Measurements from ENCODE around the gene DRC3.

Gene DRC3

DNA sequence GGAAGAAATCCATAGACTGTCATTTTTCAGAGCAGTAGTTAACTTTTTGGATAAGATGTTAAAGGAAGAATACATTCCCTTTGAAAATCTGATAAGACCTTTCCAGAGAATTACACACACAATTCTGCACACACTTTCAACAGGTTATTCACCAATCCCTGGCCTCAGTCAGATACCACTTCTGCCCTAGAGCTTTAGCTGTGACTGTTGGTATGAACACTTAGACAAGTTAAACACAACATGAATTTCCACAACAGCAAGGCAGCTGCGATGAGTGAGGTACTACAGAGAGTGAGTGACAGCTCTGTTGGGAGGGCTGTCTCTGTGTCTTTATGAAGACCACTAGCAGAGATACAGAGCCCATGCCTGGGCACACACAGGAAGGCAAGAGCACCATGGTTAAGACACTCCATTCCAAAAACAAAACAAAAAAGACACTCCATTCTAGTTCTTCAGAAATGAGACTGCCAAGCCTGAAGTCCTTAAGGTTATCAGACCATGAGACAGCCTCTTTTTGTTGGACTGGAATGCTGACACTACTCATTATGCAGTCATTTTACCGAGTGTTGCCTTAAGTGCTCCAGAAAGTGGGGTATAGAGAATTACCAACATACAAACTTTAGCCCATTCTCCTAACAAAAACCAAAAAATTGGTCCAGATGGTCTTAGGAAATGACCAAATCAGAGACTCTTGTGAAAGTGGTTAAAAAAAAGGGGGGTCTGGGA lies 42.8 kb upstream of the DRC3 start:
- TF ChIP-seq, protein P1, sequence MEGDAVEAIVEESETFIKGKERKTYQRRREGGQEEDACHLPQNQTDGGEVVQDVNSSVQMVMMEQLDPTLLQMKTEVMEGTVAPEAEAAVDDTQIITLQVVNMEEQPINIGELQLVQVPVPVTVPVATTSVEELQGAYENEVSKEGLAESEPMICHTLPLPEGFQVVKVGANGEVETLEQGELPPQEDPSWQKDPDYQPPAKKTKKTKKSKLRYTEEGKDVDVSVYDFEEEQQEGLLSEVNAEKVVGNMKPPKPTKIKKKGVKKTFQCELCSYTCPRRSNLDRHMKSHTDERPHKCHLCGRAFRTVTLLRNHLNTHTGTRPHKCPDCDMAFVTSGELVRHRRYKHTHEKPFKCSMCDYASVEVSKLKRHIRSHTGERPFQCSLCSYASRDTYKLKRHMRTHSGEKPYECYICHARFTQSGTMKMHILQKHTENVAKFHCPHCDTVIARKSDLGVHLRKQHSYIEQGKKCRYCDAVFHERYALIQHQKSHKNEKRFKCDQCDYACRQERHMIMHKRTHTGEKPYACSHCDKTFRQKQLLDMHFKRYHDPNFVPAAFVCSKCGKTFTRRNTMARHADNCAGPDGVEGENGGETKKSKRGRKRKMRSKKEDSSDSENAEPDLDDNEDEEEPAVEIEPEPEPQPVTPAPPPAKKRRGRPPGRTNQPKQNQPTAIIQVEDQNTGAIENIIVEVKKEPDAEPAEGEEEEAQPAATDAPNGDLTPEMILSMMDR (IDR thresholded peaks at IDR 0.05) = no peak

DNA sequence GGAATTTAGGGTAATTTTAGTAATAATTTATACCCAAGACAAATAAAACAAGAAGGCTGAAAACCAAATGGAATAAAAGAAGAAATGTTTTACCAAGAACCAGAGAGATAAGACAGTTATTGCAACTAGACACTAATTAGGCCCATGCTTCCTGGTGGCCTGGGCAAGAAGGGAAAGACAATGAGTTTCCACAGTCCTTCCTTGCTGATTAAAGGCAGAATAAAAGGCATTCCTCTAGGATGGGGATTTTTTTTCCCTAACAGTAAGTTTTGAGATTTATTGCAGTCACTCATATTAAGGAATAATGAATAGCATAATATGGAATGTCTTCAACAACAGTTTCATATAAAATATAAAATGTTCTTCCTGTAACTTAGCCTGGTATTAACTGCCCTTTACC lies 42.0 kb upstream of the DRC3 start:
- TF ChIP-seq, protein P1 (IDR thresholded peaks at IDR 0.05) = no peak

DNA sequence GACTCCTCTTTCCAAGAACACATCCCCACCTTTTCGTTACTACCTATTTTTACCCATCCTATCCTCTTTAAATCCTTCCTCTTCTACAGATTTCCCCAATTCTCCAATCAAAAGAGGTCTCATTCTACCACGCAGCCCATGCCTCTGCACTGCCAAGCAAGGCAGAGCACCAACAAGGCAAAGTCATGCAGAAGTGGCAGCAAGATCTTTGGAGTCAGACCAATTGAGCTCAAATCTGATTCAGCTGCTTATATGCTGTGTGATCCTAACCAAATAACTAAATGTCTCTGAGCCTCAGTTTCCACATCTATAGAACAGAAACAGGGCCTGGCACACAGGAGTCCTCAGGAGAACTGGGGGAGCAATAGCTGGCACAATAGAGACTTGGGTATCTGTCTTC lies 41.5 kb upstream of the DRC3 start:
- TF ChIP-seq, protein P1 (IDR thresholded peaks at IDR 0.05) = no peak

DNA sequence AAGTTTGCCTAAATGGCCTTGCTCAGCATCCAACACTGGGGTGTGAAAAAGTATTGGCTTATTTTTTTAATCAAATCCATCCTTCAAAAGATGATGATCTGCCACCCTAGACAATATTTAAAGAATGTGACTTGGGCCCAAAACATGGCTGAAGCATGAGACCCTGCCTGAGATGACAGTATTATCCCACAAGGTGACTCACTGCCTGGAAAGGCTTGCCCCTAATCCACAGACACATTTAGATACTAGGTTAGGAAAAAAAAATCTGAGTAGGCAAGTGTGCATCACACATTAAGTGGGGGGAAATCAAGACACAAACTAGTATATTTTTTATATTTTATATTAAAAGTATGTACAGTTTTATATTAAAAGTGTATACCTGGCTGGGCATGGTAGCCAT lies 38.9 kb upstream of the DRC3 start:
- TF ChIP-seq, protein P1 (IDR thresholded peaks at IDR 0.05) = no peak

DNA sequence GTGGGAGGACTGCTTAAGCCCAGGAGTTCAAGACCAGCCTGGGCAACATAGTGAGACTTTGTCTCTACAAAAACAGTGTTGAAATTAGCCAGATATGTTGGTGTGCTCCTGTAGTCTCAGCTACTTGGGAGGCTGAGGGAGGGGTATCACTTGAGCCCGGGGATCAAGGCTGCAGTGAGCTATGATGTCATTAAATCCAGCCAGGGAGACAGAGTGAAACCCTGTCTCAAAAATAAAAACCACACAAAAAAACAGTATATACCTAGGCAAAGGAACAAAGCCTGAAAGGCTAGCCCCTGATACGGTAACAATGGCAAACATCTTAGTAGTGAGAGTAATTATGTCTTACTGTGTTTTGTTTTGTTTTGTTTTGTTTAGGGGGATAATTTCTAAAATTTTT lies 38.4 kb upstream of the DRC3 start:
- TF ChIP-seq, protein P1 (IDR thresholded peaks at IDR 0.05) = no peak

DNA sequence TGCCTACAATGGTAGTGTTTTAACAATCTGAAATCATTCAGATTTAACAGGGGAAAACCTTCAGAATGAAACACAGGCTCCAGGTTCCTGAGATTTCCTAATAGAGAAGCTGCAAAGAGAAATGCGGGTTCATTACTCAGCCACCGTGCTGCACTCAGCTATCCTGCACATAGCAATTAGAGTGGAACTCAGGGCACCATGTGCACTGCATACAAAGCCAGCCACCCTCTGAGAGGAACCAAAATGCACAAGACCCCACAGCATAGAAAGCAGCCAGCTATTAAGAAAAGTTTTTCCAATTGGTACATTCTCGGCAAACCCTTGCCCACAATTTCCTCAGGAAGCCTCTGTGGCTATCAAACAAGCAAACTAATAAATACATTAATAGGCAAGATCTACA lies 37.9 kb upstream of the DRC3 start:
- TF ChIP-seq, protein P1 (IDR thresholded peaks at IDR 0.05) = no peak

DNA sequence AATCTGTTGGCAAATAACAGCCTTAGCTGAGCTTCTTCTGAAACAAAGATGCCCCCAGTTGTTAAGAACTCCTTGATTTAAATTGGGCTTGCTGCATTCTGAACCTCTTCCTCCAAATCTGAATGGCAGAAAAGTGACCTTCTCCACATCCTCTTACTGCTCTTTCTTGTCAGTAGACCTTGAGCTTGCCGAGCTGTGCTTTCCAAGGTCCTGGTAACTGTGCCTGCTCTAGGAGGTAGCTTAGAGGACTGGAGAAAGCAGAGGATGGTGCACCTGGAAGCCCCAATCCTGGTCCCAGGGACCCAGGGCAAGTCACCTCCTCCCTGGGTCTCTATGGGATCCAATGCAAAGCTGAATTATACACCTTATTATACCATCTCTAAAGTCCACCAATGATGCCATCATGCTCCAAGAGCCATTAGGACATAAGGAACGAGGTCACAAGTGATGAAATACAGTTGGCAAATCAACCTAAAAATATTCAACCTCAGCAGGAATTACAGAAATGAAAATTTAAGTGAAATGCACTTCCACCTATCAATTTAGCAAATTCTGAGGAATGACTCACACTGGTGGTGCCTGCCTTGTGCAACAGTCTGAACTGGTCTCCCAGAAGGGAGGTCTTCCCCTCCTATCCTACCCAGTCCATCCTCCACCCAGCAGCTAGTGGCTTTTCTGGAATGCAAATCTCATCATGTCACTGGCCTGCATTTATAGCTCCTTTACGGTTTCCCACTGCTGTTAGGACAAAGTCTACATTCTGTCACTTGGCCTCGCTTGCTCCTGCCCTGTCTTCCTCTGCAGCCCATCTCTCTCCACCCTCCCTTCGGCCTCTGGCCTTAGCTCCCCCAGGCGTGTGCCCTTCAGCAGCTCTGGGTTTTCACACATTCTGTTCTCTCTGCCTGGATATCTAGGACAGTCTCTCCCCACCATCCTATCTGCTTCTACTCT lies 37.1 kb upstream of the DRC3 start:
- TF ChIP-seq, protein P1 (IDR thresholded peaks at IDR 0.05) = no peak
